Activated naive CD8-positive, alpha-beta T cell treated with anti-CD3 and anti-CD28 coated beads, Interleukin-2, amount 50 U/mL, for 24 hours (primary cell): ENCODE results near the gene VAC14.

ENCODE experiments used
- ATAC-seq: fragments of 150-1000 bp; cut with Tn5 transposase; one replicate; pipeline ENCODE4 v1.10.0; 2021
- DNase-seq: peaks from one replicate; pipeline ENCODE4 v3.0.0; 2021
- H3K27ac Mint-ChIP-seq: one replicate; pipeline ENCODE4 v1.8.0; 2021; ENCODE audit warnings: mild to moderate bottlenecking, mixed read lengths
- H3K27me3 Mint-ChIP-seq: one replicate; pipeline ENCODE4 v1.8.0; 2021; ENCODE audit warnings: mixed read lengths
- H3K36me3 Mint-ChIP-seq: one replicate; pipeline ENCODE4 v1.8.0; 2021; ENCODE audit warnings: low read depth, mixed read lengths
- H3K4me1 Mint-ChIP-seq: one replicate; pipeline ENCODE4 v1.8.0; 2021; ENCODE audit warnings: mixed read lengths
- H3K4me3 Mint-ChIP-seq: one replicate; pipeline ENCODE4 v1.8.0; 2021; ENCODE audit warnings: mild to moderate bottlenecking, moderate library complexity, mixed read lengths
- H3K9me3 Mint-ChIP-seq: one replicate; pipeline ENCODE4 v1.8.0; 2021; ENCODE audit warnings: mixed read lengths

VAC14 gene

DNA sequence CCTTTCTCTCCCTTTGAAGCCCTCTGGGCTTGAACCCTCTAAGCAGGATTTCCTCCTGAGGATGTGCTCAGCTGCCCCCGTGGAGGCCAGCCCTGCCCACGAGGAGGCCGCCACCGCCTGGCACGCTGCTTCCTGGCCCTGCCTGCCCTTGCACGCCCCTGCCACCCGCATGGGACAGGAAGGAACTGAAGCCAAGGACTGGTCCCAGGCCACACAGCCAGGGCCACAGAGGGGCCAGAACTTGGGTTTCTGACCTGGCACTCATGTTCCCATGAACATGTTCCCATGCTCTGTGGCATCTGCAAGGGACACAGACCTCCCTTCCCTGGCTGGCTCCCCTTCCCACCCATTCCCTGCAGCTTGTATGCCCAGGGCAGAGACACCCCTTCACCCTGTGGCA lies 91.0 kb downstream of the VAC14 start:
- Mint-ChIP-seq H3K27me3 (no peaks in the 10 kb centered on the region), H3K27ac (no peak overlapping the region), H3K4me3 (no peak overlapping the region), H3K9me3 (no peaks in the 10 kb centered on the region), H3K4me1 (no peaks in the 10 kb centered on the region), H3K36me3 (peaks cover 2% of the 10 kb centered on the region)
- no peak for ATAC-seq
- DNase-seq: no peak

DNA sequence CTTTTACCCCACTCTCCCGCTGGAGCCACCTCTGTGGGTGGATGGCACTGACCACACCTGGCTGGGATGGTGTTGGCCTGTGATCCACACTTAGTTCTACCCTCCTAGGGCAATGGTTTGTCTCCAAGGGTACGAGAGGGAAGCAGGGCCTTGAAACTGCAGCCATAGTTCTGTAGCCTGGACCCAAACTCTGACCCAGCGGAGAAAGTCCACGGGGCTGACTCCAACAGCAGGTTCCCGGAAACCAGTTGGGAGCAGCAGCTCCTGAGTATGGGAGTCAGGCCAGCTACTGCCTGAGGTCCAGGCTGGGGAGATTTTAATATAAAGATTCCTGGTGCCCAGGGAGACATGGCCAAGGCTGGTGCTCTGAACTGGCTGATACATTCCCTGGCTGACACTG lies 91.5 kb downstream of the VAC14 start:
- Mint-ChIP-seq H3K4me1 (no peaks in the 10 kb centered on the region), H3K27ac (no peak overlapping the region), H3K36me3 (peaks cover 2% of the 10 kb centered on the region), H3K4me3 (no peak overlapping the region), H3K9me3 (no peaks in the 10 kb centered on the region), H3K27me3 (no peaks in the 10 kb centered on the region)
- no peak for DNase-seq
- ATAC-seq: no peak

DNA sequence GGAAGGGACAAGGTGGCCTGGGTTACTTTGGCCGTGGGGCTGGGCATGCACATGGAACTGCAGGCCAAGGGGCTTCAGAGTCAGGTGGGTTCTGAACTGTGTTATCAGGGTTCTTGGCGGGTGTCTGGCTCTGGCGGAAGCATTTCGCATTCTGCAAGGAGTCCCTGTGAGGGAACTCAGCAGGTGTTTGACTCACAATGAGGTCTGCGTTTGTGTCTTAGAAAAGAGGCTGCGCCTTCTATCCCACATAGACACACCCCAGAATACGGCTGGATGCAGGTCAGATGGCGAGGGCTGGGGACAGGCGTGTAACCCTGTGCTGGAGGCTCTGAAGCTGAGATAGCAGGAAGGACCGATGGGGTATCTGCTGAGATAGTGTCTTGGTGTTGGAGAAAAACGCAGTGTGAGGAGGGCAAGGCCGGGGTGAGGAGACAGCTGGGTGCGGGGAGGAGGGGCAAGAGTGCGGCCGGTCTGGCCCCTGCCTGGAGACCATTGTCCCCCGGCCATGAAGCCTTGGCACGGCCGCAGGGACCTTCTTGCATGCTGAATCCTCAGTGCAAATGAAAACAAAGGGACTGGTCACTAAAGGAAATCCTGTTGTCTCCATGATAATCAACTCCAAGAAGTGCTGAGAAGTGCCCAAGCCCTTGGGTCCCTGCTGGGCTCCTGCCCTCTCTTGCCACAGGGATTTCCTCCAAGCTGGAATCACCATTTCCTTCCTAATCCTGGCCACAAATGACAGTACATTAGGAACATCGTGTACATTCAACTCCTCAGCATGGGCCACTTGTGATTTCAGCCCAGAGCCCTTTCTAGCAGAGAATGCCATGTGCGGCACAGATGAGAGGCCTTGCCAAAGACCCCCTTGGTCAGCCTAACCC lies 92.4 kb downstream of the VAC14 start:
- Mint-ChIP-seq H3K36me3 (peaks cover 2% of the 10 kb centered on the region), H3K4me3 (no peak overlapping the region), H3K27me3 (no peaks in the 10 kb centered on the region), H3K4me1 (no peaks in the 10 kb centered on the region), H3K27ac (no peak overlapping the region), H3K9me3 (no peaks in the 10 kb centered on the region)
- ATAC-seq (no peak), DNase-seq (no peak)

DNA sequence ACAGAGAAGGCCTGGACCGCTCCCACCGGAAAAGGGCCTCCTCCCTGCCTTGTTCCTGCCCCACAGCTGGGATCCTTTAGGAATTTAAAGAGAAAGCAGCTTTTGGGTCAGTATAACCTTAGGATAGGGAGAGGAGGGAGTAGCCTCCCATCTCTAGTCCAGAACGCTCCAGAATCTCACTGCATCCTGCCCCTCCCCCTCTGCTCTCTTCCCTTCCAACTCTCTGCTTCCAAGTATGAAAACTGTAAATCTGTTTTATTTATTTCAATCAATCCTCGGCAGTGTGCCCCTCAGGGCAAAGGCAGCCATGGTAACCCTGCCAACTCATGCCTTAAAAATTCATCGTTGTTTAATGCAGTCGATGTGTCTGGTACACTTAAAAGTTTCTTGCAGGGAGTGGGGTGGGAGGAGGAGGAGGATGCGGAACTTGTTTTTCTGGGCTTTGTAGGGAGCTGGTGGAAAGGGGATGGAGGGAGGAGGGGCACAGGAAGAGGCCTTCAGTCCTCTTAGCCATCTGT lies 94.0 kb downstream of the VAC14 start:
- Mint-ChIP-seq H3K4me1 (no peaks in the 10 kb centered on the region), H3K9me3 (no peaks in the 10 kb centered on the region), H3K27me3 (no peaks in the 10 kb centered on the region), H3K4me3 (no peak overlapping the region), H3K36me3 (no peaks in the 10 kb centered on the region), H3K27ac (no peak overlapping the region)
- ATAC-seq: no peak
- DNase-seq: no peak

DNA sequence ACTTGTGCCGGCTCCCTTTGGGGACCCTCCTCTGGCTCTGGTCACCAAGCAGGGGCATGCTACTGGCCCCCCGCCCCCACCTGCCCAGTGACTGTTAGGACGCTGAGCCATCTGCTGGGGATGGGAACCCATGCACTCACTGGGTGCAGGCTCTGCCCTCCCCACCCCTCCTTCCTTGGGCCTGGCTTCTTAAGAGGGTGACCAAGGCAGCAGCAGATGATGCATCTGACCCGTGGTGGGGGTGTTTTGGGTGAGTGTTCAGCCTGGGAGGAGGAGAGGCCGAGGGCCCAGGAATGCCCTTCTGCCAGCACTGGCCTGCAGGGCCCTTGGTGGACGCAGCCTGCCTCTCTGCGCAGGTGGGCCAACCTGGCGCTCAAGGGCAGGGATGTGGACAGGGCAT lies 95.9 kb downstream of the VAC14 start:
- Mint-ChIP-seq H3K27me3 (no peaks in the 10 kb centered on the region), H3K36me3 (no peaks in the 10 kb centered on the region), H3K4me1 (no peaks in the 10 kb centered on the region), H3K4me3 (no peak overlapping the region), H3K27ac (no peak overlapping the region), H3K9me3 (no peaks in the 10 kb centered on the region)
- DNase-seq: no peak
- ATAC-seq: no peak

DNA sequence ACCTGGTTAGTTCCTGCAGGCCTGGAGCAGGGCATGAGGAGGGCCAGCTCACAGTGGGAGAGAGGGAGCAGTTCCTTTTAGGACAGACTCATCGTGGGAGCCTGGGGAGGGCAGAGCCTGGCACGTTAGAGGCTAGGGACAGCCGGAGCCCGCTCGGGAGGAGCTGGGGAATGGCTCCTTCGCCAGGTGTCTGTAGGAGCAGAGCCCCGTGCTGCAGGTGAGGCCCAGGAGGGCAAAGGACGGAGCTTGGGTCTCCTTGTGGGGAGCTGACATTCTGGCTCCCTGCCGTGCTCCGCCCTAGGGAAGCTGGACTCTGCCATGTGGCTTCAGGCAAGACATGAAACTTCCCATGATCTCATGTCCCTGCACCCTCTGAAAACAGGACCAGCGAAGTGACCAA lies 96.4 kb downstream of the VAC14 start:
- no peaks in the 10 kb centered on the region for H3K36me3 Mint-ChIP-seq
- H3K4me1 Mint-ChIP-seq: no peaks in the 10 kb centered on the region
- DNase-seq (no peak), ATAC-seq (no peak)
- H3K9me3 Mint-ChIP-seq: no peaks in the 10 kb centered on the region
- no peak overlapping the region for H3K27ac Mint-ChIP-seq
- H3K27me3 Mint-ChIP-seq: no peaks in the 10 kb centered on the region
- H3K4me3 Mint-ChIP-seq: no peak overlapping the region

DNA sequence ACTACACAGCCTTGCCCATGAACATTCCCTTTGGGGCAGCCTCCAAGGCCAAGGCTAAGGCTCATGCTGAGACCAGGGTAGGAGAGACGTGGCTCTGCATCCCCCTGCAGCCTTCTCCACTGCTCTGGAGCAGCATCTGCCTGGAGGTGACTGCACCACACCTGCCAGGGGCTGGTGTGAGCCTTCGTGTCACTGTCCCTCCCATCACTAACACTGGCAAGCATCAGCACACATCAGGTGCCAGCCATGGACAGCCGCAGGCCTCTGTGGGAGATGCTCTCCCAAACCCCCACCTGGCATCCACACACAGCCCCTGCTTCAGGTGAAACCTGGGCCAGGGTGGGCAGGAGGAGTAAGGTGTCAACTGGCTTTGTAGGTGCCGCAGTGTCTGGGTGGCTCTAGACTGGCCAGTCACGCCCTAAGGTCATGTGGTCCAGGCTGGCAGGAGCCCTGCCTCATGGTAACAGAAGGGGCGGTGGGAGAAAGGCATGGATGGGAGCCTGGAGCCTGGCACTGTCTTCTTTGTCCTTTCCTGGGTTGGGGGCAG lies 97.0 kb downstream of the VAC14 start:
- ATAC-seq (no peak), DNase-seq (no peak)
- Mint-ChIP-seq H3K4me1 (peaks cover 3% of the 10 kb centered on the region), H3K36me3 (no peaks in the 10 kb centered on the region), H3K4me3 (no peak overlapping the region), H3K27ac (no peak overlapping the region), H3K27me3 (no peaks in the 10 kb centered on the region), H3K9me3 (no peaks in the 10 kb centered on the region)

DNA sequence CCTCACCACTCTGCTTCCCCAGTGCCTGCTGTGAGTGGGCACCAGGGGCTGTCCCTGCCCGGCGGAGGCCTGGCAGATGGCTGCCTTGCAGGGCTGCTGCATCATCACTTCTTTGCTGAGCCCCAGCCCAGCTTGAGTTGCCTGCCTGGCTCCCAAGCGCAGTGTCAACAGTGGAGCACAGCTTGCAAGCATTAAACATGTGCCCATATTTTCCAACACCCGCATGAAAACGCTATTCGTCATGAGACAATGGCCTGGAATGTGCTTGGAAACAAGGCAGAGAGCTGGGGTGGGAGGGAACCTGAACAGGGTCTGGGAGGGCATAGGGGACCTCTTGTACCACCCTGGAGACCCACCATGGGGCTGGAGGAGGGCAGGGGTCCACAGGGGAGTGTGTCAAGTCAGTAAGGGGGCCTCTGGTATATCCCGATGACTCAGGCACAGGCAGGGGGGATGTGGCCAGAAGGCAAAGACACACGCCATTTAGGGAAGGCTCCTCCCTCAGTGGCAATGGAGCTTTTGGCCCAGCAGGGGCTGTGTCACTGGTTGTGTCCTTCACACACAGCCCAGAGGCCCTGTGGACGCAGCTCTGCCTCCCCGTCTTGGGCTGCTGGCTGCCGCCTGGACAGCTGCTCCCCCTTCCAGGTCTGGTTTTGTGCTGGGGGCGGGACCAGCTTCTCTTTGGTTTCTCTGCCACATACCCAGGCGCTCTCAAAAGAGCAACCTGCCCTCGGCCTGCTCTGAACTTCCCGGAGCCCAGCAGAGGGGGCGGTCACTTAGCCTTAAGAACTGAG lies 97.7 kb downstream of the VAC14 start:
- DNase-seq (no peak), ATAC-seq (peak; percentile 27)
- Mint-ChIP-seq H3K27me3 (no peaks in the 10 kb centered on the region), H3K4me3 (no peak overlapping the region), H3K9me3 (no peaks in the 10 kb centered on the region), H3K36me3 (no peaks in the 10 kb centered on the region), H3K4me1 (peaks cover 3% of the 10 kb centered on the region), H3K27ac (no peak overlapping the region)

DNA sequence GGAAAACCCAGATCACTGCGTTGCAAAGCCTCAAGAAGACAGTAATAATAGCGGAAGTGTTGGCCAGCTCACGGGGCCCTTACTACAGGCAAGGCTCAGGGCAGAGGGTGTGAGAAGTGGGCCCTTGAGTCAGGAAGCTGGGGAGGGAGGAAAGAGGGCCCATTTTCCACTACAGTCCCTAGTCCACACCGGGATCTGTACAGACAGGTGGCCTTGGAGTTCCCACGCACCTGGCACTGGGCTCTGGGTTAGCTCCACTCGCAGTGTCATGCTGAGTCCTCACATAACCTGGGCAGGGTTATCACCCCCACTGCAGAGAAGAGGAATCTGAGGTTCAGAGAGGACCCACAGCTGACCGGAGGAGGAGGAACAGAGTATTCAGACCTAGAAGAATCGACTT lies 98.3 kb downstream of the VAC14 start:
- H3K4me1 Mint-ChIP-seq: peaks cover 6% of the 10 kb centered on the region
- H3K4me3 Mint-ChIP-seq: no peak overlapping the region
- no peak for DNase-seq
- no peak overlapping the region for H3K27ac Mint-ChIP-seq
- ATAC-seq: no peak
- no peaks in the 10 kb centered on the region for H3K27me3 Mint-ChIP-seq
- H3K36me3 Mint-ChIP-seq: peaks cover 4% of the 10 kb centered on the region
- H3K9me3 Mint-ChIP-seq: no peaks in the 10 kb centered on the region

DNA sequence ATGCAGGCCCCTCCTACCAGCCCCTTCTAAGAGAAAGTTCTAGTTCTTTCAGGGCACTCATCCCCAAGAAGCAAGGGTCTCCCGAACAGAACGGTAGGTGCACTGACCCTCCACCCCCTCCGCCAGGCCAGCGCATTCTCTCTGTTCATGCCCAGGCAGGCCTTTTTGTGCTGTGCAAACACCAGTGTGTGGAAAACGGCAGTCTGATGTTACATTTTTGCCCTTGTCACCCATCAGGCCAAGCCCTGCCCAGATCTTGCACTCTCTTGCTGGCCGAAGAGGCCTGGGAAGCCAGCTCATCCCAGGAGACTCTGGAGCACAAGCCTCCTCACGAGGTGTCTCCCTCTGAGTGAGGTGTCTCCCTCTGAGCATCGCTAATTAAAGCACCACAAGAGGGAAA lies 99.0 kb downstream of the VAC14 start:
- H3K27ac Mint-ChIP-seq: no peak overlapping the region
- no peak overlapping the region for H3K4me3 Mint-ChIP-seq
- no peak for ATAC-seq
- no peaks in the 10 kb centered on the region for H3K9me3 Mint-ChIP-seq
- peaks cover 4% of the 10 kb centered on the region for H3K36me3 Mint-ChIP-seq
- H3K27me3 Mint-ChIP-seq: no peaks in the 10 kb centered on the region
- peaks cover 11% of the 10 kb centered on the region for H3K4me1 Mint-ChIP-seq
- no peak for DNase-seq

DNA sequence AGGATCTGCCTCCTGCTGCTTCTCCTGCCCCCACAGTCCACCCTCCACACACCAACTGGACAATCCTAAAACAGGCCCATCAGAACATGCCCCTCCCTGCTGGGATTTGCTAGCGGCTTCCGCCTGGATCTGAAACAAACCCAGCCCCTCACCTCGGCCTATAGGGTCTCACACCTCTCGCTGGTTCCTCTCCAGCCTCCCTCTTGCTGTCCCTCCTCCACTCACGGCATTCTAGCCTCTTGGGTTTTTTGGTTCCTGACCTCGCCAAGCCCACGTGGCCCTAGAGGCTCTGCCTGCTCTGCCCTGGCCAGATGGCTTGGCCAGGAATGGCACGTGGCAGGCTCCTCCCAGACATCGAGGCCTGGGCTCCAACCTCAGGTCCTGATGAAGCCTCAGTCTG lies 99.4 kb downstream of the VAC14 start:
- H3K9me3 Mint-ChIP-seq: no peaks in the 10 kb centered on the region
- peaks cover 14% of the 10 kb centered on the region for H3K4me1 Mint-ChIP-seq
- DNase-seq: no peak
- no peak overlapping the region for H3K27ac Mint-ChIP-seq
- H3K36me3 Mint-ChIP-seq: peaks cover 4% of the 10 kb centered on the region
- ATAC-seq: no peak
- H3K4me3 Mint-ChIP-seq: no peak overlapping the region
- no peaks in the 10 kb centered on the region for H3K27me3 Mint-ChIP-seq

DNA sequence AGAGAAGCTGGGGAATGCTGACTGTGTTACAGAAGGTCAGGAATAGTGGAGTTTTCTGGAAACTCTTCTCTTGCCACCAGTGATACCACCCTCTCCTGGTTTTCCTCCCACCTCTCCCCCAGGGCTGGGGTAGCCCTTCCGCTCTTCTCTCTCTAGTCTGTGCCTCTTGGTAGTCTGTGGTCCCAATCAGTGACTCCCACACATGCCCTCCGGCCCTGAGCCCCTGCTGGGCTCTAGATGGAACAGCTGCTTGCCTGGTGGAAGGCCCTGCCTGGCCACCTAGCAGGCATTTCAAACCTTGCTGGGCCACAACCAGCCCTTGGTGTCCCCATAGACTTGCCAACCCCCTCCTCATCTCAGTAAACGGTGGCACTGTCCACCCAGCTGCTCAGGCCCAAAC lies 99.9 kb downstream of the VAC14 start:
- peaks cover 19% of the 10 kb centered on the region for H3K4me1 Mint-ChIP-seq
- H3K9me3 Mint-ChIP-seq: no peaks in the 10 kb centered on the region
- H3K27me3 Mint-ChIP-seq: no peaks in the 10 kb centered on the region
- DNase-seq: no peak
- no peak overlapping the region for H3K27ac Mint-ChIP-seq
- H3K36me3 Mint-ChIP-seq: peaks cover 4% of the 10 kb centered on the region
- no peak for ATAC-seq
- H3K4me3 Mint-ChIP-seq: no peak overlapping the region

DNA sequence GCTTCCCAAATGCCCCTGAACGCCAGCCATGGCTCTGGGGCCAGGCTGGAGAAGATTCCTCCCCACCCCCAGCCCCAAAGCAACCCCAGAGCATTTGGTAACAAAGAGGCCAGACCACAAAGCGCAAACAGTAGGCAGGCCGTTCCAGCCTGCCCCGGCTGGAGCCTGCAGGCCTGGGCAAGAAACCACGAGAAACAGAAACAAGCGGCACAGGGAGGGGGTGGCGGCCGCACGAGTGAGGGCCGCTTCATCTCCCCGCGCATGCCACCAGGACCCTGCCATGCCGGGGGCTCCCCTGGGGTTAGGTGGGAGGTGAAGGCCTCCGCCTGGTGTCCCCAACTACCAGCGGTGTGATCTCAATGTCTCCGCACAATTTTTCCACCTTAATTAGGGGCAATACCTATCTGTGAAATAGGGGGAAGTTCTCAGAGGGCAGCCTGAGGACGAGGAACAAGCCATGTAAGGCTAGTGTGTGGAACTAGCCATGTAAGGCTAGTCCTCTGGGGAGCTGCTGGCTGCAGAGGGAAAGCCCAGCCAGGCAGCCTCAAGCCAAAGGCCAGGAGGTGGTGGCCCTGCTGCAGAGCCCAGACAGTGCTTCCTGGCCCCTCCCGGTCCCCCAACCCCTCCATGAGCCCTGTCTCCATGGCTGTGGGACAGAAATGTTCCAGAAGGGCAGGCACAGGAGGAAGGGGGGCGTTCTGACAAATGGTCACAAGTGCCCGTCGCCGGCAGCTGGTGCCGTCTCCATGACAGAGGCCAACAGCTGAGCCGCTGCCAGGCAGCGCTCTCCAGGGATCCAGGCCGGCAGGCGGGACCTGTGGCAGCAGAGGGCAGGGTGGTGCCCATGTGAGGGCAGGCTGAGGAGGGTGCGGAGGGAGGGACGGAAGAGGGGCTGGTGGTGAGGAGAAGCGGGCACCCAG lies 100.6 kb downstream of the VAC14 start:
- H3K4me1 Mint-ChIP-seq: peaks cover 24% of the 10 kb centered on the region
- DNase-seq: no peak
- H3K9me3 Mint-ChIP-seq: no peaks in the 10 kb centered on the region
- H3K27me3 Mint-ChIP-seq: no peaks in the 10 kb centered on the region
- ATAC-seq: no peak
- H3K36me3 Mint-ChIP-seq: peaks cover 7% of the 10 kb centered on the region
- H3K27ac Mint-ChIP-seq: no peak overlapping the region
- H3K4me3 Mint-ChIP-seq: no peak overlapping the region

DNA sequence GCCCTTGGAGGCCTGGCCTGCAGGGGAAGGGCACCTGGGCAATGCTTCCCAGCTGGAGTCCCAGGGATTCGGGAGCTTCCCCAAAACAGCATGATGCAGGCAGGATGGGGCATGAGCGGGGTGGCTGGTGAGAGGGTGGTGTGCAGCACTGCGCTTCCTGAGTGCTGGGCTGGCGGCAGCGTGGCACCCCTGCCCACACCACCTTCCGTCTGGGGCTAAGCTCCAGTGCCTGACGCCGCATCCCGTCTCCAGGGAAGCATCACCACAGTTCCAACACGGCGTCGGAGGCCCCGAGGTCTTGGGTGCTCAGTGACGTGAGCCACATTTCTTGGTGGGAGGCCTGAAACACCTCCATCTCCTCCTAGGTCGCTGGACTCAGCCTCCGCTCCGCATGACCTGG lies 101.3 kb downstream of the VAC14 start:
- H3K4me1 Mint-ChIP-seq: peaks cover 26% of the 10 kb centered on the region
- ATAC-seq: no peak
- no peaks in the 10 kb centered on the region for H3K27me3 Mint-ChIP-seq
- no peak for DNase-seq
- no peak overlapping the region for H3K27ac Mint-ChIP-seq
- H3K36me3 Mint-ChIP-seq: peaks cover 7% of the 10 kb centered on the region
- no peak overlapping the region for H3K4me3 Mint-ChIP-seq
- H3K9me3 Mint-ChIP-seq: no peaks in the 10 kb centered on the region
